GM11168 (cell line): ENCODE data around the gene CHADL.
"Not testable (repeated sequence)": the region's sequence is repeated elsewhere in the genome, so short reads cannot be mapped to it uniquely, and the experiment has no call there.

ENCODE experiments used
- in situ Hi-C: fragments of 300-500 bp; cut with MboI; formaldehyde crosslinking; loops from one replicate; pipeline ENCODE4 v1.12.0; 2022; ENCODE audit warnings: low sequenced_read_pairs; ENCODE audit not compliant: unreplicated experiment

The CHADL gene

GRCh38 chr22:41240377-41241132, at the start of gene CHADL:
TSS of gene CHADL (minus strand) at chr22:41240931. CDS start at chr22:41240881, 50 bp downstream.
- in situ Hi-C loops: no loop called here

GRCh38 chr22:41289671-41290070, 48.9 kb upstream of the CHADL start:
- in situ Hi-C loops: no loop called here

GRCh38 chr22:41288245-41288946, 47.7 kb upstream of the CHADL start:
- in situ Hi-C loops: no loop called here

- in situ Hi-C loops: no loop called here
Observed at GRCh38 chr22:41286639-41287091, 45.9 kb upstream of the CHADL start.

- in situ Hi-C loops: no loop called here
Observed at GRCh38 chr22:41285820-41286638, 45.3 kb upstream of the CHADL start, which contains the start of gene RANGAP1. TSS of gene RANGAP1 (minus strand) at chr22:41286187. CDS start at chr22:41281044, 5,143 bp downstream.

- in situ Hi-C loops: no loop called here
Observed at GRCh38 chr22:41285441-41285819, 44.7 kb upstream of the CHADL start.

- in situ Hi-C loops: no loop called here
Observed at GRCh38 chr22:41284465-41284864, 43.7 kb upstream of the CHADL start.

- in situ Hi-C loops: no loop called here
Observed at GRCh38 chr22:41280854-41281253, 40.1 kb upstream of the CHADL start.

- in situ Hi-C loops: no loop called here
Observed at GRCh38 chr22:41280065-41280464, 39.3 kb upstream of the CHADL start.

- in situ Hi-C loops: no loop called here
Observed at GRCh38 chr22:41274856-41275255, 34.1 kb upstream of the CHADL start.

- in situ Hi-C loops: no loop called here
Observed at GRCh38 chr22:41273128-41273527, 32.4 kb upstream of the CHADL start.

GRCh38 chr22:41271787-41272186, 31.1 kb upstream of the CHADL start:
- in situ Hi-C loops: no loop called here

- in situ Hi-C loops: no loop called here
Observed at GRCh38 chr22:41267958-41268357, 27.2 kb upstream of the CHADL start.

- in situ Hi-C loops: no loop called here
Observed at GRCh38 chr22:41264408-41264941, 23.7 kb upstream of the CHADL start.

- in situ Hi-C loops: no loop called here
Observed at GRCh38 chr22:41263704-41264103, 23.0 kb upstream of the CHADL start.

- in situ Hi-C loops: no loop called here
Observed at GRCh38 chr22:41262250-41262765, 21.6 kb upstream of the CHADL start.

GRCh38 chr22:41261541-41262249, 21.0 kb upstream of the CHADL start:
- in situ Hi-C loops: no loop called here

- in situ Hi-C loops: no loop called here
Observed at GRCh38 chr22:41260871-41261270, 20.1 kb upstream of the CHADL start.

GRCh38 chr22:41259756-41260155, 19.0 kb upstream of the CHADL start:
- in situ Hi-C loops: not testable (repeated sequence)

GRCh38 chr22:41257696-41258095, 17.0 kb upstream of the CHADL start:
- in situ Hi-C loops: no loop called here
